GM12872 (cell line): Measurements from ENCODE around the gene PRRX2.

Experiments used
- TF ChIP-seq, protein P1 (sequence below): IDR thresholded peaks from 3 replicates; pipeline ENCODE4 v1.5.1; 2011; ENCODE audit warnings: low read depth, mild to moderate bottlenecking, low read length, moderate library complexity; ENCODE audit not compliant: insufficient read depth

Gene PRRX2

DNA sequence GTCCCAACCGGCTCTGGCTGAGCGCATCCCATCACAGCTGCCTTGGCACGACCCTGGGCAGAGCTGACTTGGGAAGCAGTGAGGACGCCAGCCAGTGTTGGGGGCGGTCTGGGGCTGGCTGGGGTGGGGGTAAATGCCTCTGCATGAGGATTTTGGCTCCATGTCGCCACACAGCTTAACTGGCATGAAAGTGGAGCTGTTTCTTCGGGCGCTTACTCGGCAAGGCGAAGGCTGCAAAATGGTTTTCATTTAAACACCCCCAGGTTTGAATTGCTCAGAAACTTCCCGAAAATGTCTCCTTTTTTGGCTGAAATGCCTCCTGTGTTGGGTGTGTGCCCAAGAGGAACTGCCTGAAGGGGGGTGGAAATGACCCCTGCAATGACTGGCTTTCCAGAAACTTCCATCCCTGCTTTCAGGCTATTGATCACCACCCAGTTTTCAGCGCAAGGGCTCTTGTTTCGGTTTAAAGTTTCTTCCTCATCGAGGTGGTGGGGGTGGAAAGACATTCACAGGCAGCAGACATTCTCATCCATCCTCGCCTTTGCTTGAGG, 49.1 kb downstream of the PRRX2 start:
- TF ChIP-seq, protein P1, sequence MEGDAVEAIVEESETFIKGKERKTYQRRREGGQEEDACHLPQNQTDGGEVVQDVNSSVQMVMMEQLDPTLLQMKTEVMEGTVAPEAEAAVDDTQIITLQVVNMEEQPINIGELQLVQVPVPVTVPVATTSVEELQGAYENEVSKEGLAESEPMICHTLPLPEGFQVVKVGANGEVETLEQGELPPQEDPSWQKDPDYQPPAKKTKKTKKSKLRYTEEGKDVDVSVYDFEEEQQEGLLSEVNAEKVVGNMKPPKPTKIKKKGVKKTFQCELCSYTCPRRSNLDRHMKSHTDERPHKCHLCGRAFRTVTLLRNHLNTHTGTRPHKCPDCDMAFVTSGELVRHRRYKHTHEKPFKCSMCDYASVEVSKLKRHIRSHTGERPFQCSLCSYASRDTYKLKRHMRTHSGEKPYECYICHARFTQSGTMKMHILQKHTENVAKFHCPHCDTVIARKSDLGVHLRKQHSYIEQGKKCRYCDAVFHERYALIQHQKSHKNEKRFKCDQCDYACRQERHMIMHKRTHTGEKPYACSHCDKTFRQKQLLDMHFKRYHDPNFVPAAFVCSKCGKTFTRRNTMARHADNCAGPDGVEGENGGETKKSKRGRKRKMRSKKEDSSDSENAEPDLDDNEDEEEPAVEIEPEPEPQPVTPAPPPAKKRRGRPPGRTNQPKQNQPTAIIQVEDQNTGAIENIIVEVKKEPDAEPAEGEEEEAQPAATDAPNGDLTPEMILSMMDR, result no peak

DNA sequence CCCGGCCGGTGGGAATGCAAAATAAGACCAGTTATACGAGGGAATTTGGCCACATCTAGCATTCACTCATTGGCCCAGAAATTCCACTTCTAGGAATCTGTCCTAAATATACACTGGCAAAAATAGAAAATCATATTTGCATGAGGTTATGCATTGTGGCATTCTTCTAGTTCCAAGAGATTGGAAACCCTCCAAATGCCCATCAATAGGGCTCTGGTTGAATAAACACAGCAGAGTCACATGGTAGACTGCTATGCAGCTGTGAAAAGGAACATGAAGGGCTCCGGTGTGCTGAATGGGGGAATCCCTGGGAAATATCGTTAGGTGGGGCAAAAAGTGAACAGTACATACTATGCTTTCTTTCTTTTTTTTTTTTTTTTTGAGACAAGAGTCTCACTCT, 50.6 kb downstream of the PRRX2 start:
- TF ChIP-seq, protein P1, result no peak

DNA sequence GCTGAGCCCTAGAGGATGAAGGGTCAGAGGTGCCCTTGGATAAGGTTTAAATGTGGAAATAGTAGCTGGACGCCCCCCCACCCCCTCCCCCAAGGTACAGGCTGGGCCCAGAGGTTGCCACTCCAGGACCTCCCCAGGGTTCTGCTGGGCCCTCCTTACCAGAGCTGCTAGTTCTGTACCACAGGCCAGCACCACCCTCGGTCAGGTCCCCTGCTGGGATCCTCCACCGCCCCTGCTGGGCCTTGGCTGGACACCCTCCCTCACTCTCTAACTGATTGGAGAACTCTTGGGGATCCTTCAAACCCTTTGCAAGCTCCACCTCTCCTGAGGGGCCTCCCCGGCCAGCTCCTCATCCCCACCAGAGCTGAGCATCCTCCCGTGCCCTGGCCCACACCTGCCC, 52.5 kb downstream of the PRRX2 start:
- TF ChIP-seq, protein P1, result no peak

DNA sequence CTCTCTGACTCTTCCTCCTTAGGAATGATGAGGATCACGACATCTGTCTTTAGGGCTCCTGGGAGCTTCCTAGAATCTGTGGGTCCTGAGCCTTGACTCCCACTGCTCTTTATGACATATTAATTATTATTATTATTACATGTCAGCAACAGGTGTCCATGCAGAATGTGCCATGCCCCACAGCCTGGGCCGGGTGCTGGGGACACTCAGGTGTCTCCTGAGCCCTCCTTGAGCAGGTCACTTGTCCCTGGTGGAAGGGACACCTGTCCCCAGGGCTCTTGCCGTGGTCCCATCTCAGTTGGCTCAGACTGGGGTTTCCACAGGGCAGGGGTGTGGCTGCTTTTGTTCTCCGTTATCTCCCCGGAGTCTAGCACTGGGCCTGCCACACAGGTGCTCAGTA, 53.2 kb downstream of the PRRX2 start:
- TF ChIP-seq, protein P1, result no peak

DNA sequence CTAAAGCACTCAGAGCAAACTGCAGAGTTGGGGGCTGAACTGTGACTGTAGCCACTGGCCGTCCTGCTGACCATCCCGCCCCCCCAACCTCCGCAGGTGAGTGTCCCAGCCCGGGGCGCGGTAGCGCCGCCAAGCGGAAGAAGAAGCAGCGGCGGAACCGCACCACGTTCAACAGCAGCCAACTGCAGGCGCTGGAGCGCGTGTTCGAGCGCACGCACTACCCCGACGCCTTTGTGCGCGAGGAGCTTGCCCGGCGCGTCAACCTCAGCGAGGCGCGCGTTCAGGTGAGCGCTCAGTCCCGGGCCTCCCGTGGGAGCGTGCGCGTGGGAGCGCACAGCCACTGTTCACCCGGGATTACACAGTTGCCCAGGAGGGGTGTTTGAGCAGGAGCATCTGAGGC, 53.7 kb downstream of the PRRX2 start:
- TF ChIP-seq, protein P1, result no peak

DNA sequence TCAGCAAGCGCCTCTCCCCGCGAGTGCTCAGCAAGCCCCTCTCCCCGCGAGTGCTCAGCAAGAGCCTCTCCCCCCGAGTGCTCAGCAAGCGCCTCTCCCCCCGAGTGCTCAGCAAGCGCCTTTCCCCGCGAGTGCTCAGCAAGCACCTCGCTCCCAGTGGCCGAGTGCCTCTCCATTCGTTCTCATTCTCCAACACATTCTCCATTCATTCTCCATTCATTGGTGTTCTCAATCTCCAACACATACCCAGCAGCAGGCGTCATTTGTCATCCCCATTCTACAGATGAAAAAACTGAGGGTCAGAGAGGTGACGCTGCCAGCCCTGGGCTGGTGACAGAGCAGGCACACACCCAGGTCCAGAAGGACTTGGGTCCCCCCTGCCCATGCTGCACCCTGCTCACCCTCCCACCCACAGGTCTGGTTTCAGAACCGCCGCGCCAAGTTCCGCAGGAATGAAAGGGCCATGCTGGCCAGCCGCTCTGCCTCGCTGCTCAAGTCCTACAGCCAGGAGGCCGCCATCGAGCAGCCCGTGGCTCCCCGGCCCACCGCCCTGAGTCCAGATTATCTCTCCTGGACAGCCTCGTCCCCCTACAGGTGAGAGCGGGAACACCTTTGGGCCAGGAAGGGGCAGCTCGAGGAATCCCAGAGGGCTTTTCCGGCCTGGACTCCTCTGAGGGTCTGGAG, 54.9 kb downstream of the PRRX2 start:
- TF ChIP-seq, protein P1, result peak; percentile 34; the same call in 1 of the 3 replicates

DNA sequence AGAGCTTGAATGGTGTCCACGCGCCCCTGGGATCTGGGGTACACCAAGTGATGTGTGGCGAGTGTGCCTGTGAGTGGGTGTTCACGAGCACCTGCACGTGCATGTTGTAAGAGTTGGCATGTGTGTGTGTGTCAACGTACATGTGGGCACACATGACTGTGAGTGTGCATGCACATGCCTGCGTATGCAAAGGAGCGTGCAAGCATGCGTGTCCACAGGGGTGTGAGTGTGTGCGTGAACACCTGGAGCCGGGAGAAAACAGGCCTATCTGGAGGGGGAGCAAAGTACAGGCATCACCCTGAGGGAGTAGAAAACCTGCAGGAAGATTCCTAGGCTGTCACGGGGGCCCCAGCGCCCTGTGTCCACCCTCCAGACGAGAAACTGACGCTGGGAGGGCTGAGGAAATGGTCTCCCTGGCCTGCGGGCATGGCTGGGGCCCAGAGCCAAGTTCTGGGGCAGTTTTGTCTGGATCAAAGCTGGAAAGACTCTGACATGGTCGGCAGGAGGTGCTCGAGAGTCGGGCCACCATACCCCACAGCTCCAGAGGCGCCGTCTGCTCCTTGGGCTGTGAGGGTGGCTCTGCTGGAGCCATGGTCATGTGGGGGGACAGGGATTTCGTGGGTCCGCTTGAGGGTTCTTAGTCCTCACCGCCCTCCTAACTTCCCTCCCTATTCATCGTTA, 55.6 kb downstream of the PRRX2 start:
- TF ChIP-seq, protein P1, result peak; percentile 38; the same call in 2 of the 3 replicates
